Kidney tubule cell (primary cell): ENCODE results near the gene GNG8.
A peak's percentile ranks its signal among the peaks of the same experiment; 100 is the strongest.

Experiments used
- DNase-seq: peaks from one replicate; pipeline ENCODE4 v3.0.0-alpha.2; 2018; ENCODE audit warnings: low spot score

GNG8 gene

DNA sequence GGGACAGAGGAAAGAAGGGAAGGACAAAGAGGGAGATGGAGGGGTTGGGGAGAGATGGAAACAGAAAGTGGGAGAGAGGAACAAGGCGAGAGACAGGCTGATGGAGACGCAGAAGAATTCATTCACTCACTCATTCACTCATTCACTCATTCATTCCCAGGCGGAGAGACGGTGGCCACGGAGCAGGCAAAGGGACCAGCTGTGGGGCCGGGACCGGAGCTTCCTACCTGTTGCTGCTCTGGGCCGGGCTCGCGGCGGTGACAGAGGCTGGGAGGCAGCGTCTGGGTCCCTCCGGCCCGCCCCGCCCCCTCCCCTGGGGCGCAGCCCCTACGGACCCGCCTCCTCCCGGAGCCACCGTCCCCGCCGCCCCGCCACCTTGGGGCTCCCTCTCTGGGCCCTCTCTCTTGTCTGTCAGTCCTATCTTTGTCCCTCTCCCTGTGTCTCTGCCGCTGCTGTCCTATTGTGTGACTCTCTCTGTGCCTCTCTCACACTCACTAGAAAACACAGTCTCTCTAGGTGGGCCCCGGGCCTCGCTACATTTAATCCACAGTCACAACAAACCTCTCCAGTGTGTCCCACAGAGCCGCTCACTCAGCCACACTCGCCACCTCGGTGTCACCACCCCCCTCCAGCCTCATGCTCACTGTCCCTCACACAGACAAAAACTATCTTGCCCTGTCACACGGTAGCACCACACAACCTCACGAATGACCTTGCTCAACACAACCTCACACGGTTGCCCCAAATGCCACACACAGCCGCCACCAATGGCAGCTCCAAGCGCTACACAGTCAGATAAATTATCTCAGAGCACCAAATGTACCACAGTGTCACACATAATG lies at the start of gene GNG8:
GNG8 (minus strand) TSS at position 283 of the 842 bp plus-strand sequence. CDS start 1,520 bp downstream, outside the sequence.
- DNase-seq = no peak

DNA sequence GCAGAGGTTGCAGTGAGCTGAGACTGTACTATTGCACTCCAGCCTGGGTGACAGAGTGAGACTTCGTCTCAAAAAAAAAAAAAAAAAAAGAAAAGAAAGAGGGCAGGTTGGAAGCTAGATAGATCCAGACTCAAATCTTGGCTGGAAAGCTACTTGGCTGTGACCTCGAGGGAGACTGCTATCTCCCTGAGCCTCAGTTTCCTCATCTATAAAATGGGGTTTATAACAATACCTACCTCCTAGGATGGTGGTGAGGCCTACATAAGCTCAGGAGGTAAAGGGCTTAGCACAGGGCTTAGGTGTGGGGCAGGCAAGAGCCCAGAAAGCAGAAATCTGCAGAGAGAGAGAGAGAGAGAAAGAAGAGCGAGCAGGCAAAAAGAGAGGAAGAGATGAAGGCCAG lies 49.2 kb upstream of the GNG8 start:
- no peak for DNase-seq

DNA sequence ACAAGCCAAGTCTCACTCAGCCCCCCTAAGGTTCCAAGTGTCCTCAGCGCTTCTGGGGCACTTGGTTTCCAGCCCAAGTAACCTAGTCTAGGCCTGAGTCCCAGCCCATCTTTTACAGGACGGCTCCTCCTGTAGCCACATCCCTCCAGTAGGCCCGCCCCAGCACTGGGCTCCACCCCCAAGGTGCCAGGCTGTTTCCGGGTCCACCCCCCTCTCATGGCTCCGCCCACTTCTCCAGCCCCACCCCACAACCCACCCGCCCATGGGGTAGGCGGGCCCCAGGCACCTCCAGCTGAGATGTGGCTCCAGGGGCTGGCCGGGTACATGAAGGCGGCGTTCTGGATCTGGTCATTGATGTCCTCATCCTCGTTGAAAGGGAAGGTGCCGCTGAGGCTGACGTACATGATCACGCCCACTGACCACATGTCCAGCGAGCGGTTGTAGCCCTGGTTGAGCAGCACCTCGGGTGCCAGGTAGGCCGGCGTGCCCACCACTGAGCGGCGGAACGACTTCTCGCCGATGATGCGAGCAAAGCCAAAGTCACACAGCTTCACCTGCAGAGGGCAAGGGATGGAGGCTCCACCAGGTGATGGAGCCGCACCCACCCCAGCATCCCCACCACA lies 42.2 kb upstream of the GNG8 start:
- peak; percentile 12 for DNase-seq

DNA sequence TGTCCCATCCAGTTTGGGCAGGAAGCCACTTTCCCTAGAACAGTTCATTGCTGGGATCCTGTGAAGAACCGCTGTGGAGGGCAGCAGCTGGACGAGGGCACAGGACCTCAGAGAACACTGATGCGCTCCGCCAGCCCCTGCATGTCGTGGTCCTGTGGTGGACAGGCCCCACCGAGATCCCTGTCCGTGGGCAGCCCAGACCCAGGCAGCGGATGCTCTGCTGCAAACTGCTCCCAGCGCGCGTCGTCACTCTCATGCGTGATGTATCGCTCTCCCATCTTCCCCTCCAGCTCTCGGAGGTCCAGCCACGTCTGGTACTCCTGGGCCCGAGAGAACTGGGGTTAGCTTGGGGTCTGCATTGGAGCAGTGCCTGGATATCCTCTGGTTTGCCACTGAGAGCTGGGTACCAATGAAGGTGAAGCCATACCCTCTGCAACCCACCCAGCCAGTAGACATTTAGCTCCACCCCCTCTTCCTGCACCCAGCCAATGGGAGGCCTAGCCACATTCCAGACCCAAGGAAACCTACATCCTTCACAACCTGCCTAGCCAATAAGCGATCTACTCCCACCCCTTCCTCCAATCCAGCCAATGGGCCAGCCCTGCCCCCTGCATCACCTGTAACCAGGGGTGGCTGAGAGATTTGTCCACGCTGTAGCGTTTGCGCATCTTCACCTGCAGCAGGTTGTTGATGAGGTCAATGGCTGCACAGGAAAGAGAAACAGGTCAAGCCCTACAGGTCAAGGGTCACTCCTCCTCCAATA lies 38.6 kb upstream of the GNG8 start:
- DNase-seq = peak; percentile 20

DNA sequence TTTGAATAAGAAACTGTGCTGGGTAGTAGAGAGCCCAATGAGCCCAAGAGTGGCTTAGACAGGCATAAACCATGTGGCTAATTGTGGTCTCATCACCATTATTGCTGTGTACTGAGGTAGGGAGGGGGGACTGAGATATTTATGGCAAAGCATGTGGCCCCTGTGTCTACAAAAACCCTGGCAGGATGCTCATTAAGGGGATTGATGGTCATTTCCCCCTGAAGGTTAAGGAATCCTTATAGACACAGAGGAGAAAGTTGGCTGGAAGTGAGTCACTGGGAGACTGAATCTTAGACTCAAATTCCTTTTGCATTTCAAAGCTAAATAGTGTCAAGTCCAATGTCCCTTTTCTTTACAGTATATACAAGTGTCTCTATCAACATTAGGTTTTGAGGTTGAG lies 34.8 kb upstream of the GNG8 start:
- DNase-seq = peak; percentile 20

DNA sequence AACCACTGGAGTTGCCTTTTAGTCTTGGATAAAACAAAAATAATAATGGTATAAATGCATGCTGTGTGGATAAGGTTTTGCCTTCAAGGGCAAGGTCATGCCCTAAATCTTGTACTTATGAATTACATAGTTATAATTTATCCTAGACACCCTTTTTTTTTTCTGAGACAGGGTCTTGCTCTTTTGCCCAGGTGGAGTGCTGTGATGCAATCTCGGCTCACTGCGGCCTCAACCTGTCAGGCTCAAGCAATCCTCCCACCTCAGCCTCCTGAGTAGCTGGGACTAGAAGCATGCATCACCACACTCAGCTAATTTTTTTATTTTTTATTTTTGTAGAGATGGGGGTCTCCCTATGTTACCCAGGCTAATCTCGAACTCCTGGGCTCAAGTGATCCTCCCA lies 32.7 kb upstream of the GNG8 start:
- no peak for DNase-seq

DNA sequence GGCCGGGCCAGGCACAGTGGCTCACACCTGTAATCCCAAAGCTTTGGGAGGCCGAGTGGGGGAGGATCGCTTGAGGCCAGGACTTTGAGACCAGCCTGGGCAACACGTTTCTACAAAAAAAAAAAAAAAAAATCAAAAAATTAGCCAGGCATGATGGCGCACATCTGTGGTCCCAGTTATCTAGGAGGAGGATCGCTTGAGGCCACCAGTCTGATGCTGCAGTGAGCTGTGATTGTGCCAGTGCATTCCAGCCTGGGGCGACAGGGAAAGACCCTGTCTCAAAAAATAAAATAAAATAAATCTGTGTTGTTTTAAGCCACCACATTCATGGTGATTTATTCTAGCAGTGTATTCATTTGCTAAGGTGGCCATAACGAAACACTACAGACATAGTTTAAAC lies 29.1 kb upstream of the GNG8 start:
- no peak for DNase-seq

DNA sequence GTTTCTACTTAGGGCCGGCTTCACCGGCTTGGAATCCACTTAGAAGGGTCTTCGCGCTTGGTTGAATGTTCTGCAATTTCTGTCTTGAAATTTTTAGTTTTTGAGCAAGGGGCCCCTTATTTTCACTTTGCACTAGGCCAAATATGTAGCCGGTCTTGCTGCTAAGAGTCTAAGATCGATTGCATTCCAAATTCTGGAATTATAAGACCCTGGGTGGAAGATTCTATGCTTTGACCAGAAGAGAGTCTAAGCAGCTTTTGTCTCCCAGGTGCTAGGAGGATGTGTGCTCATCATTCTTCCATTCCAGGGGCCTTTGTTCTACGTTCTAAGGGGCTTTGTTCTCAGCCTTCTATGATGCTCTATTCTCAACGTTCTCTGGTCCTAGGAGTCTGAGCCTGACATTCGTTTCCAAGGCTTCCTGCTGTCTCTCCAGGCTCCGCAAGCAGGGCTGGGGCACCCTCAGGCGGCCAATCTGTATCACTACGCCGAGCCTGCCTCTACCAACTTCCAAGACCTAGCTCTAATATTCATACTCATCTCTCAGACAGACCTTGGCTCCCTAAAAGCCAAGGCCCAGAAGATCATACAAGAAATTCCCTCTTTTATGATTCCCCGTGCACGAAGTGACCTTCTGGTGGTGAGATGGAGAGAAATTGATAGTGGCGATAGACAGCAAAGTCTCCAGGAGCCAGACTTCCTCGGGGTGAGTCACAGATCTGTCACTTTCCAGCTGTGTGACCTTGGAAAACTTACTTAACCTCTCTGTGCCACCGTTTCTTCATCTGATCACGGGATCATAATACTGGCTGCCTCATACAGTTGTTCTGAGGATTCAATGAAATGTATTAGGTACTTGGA lies 26.0 kb upstream of the GNG8 start:
- DNase-seq = peak; percentile 87

DNA sequence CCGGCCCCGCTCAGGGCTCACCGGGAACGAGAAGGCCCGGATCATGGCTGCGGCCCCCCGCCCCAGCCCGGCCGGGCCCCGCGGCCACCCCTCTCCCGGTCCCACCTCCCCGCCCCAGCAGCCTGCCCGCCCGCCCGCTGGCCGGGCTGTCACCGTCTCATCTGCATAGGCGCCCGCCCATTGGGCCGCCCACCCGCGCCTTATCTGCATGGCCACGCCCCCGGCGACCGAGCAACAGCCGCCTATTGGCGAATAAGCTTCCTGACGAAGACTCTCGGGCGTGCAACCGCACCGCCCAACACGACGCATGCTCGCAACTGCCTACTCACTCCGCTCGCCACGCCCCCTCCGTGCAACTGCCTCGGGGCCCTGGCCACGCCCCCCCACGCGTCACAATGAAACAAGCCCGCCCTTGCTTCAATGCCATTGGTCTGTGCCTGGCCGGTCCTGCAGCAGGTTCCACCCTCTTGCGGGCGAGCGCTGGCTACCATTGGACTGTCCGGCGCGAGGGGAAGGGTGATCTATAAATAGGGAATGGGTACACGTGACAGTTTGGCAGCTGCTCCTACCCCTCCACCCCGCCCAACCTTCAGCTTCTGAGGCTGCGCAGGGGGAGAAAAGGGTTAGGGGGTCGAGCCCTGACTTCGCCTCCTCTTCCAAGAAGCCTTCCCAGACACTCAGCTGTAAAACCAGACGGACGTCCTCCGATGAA lies 25.2 kb upstream of the GNG8 start, which contains the start of gene DACT3:
DACT3 (minus strand) TSS at position 163 of the 712 bp plus-strand sequence; CDS start at position 45, 118 bp downstream.
- peak; percentile 100 for DNase-seq

DNA sequence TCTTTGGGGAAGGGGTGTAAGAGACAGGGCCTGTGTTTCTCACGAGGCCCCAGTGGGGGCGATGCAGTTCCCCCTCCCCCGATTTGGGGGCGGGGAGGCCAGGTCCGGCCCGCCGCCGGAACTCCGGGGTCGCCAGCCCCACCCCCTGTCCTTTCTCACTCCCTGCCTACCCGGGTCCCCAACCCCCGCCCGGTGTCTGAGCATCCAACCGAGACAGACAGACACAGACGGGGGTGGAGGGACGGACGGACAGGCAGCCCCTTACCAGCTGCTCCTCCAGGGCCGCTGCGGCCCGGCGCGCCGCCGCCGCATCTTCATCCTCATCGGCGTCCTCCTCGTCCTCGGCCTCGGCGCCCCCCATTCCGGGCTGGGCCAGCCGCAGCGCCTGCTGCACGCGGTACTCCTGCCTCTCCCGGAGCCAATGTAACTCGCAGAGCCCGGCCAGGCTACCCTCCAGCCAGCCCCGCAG lies 24.6 kb upstream of the GNG8 start:
- no peak for DNase-seq

DNA sequence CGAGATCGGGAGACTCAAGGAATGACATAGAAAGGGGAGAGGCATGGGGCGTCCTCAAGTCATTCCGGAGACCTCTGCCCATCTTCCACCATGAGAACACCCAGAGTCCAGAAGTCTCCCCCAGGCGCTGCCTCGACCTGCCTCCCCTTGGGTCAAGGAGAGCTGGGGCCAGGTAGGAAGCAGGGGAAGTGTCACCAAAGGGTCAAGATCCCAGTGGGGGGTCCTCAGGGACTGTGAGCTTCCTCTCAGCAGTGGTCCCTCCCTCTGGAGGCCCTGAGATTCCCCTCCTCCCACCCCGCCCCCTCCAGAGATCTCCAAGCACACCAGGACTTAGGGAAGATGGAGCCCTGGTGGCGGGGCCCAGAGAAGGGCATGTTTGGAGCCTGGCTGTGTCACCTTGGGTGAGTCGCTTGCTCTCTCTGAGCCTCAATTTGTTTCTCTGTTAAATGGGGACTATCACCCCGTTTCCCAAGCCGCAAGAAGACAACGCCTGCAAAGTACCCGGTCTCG lies 24.1 kb upstream of the GNG8 start:
- DNase-seq = no peak

DNA sequence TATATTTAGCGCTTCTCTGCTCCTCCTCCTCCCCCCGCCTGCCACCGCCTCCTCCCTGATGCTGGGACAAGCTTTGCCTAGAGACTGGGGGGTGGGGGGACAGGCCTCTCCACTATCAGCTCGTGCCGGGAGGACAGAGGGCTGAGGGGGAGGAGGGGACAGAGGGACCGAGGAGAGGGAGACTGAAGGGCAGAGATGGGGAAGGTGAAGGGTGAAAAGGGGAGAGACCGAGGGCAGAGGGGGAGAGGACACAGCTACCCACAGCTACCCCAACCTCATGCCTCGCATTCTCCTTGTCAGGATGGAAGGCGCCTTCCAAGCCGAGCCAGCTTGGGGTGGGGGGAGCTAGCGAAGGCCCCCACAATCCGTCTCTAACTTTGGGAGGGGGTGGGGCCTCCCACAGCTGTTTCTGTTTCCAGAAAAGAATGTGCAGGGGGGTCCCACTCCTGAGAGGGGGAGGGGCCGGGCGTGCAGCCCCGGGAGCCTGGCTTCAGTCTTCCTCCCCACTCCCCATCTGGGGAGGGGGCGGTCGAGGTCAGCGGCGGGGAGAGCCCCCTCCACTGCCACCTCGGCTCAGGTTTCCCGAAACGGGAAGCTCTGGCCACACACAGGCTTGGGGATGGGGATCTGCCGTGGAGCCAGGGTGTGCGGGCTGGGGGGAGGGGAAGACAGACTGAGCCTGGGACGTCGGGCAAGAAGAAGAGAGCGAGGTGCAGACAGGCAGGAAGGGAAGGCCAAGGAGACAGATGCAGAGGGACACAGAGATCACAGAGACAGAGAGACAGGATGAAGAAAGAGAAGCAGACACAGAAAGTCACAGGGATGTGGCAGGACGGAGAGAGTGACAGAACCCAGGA lies 23.4 kb upstream of the GNG8 start:
- DNase-seq = no peak

DNA sequence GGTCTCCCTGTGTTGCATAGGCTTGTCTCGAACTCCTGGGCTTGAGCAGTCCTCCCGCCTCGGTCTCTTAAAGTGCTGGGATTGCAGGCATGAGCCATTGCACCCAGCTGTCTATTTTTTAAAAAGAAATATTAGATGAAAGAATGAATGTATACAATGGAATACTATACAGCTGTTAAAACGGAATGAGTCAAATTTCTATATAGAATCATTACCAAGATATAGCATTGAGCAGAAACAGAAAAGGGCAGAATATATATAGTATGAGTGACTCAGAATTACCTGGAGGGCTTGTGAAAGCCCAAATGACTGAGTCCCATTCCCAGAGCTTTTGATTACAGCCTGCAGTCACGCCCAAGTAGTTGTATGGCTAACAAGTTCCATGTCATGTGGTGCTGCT lies 20.5 kb upstream of the GNG8 start:
- DNase-seq = no peak

DNA sequence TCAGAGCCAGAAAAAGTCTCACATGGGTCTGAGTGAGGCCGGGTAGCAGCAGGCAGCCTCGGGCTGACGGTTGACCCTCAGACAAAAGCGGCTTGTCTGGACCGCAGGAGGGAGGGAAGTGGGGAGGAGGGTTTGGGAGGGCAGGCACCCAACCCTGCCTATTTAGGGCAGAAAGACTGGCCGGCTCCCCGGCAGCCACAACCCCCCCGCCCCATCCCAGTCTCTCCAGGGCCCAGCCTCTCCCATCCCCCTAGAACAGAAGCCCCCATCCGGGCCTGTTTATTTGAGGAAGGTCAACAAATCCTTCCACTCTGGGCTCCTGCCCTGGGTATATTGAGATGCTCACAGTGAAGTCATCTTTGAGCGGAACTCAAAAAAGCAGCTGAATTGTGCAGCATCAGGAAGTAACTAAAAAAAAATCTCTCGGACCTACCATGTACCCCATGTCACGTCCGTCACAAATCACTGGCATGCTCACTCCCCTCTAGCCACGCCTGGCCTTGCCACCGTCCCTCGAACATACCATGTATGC lies 18.7 kb upstream of the GNG8 start:
- DNase-seq = no peak

DNA sequence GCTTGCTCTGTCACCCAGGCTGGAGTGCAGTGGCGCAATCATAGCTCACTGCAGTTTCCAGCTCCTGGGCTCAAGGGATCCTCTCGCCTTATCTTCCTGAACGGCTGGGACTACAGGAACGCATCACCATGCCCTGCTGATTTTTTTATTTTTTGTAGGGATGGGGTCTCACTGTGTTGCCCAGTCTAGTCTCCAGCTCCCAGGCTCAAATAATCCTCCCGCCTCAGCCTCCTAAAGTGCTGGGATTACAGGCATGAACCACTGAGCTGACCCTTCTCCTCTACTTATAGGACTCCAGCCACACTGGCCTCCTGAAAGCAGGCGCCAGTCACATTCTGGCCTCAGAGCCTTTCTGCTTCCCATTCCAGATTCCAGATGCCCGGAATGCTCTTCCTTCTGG lies 14.4 kb upstream of the GNG8 start:
- no peak for DNase-seq

DNA sequence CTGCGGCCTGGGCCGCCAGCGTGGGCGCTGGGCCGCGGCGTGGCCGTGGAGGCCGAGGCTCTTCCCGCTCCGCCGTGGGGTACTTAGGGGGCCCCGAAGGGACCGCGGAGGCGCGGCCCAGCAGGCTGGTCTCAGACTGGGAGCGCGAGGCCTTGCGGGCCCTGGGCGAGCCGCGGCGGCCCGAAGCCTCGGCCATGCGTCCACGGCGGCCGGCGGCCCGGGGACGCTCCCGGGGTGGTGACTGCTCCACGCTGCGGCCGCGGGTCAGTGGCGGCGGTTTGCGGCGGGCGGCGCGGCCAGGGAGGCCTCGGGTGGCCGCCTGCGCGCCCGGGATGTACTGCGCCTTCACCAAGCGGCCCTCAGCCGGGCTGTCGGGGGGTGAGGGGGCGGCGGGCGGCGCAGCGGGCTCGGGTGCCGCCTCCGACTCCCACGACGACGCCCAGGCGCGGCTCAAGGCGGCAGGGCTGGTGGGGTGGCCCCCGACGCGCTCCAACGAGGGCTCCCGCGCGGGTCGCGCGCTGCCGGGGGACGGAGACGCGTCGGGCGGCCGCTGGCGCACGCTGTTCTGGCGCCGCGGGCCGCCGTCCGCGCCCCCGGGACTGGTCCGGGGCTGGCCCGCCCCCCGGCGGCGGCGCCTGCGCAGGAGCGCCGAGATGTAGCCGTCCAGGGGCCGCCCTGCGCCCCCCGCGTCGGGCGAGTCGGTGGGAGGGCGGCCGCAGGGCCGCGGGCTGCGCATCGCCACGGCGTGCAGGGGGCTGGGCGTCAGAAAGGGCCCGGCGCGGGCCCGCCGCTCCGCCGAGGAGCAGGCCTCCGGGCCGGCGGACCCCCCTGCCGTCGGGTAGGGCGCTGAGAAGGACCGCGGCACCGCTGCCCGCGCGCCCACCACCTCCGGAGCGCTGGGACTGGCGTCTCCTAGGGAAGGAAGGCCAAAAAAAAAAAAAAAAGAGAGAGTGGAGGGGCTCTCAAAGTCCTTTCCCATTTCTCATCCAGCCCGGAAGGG lies 13.3 kb upstream of the GNG8 start:
- no peak for DNase-seq

DNA sequence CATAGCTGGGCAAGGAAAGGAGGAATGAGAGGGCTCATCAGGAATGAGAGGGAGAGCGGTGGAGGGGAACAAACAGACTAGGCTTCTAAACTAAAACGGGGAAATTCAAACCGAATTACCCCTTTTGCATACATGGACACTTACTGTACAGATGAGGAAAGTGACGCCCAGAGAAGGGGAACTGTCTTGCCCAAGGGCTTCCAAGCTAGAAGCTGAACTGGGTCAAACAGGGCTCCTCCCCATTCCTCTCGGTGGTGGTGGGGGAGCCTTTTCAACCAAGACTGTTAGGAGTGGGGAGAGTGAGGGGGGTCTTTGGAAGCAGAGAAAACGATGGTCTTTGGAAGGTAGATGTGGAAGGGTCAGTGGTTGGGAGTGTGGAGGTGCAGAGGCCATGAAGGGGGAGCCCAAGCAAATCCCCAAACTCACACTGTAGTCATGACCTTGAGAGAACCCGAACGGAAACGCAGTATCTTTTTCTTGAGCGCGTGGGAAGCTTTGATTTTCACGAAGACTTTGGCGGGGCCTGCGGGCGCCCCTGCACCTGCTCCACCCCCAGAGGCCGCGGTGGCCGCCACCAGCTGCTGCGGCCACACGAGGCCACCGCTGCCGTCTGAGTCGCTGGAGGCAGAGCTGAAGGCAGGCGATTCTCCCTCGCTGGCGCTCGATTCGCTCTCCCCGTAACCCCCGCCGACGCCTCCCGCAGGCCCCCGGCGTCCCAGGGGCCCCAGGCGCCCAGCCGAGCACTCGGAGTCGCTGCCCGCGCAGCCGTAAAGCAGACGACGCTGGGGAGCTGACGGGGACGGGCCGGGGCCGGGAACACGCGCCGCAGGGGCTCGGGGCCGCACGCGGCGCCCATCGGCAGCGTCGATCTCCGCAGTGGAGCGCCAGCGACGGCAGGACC lies 12.3 kb upstream of the GNG8 start:
- DNase-seq = no peak
